Testis (tissue), 2 donors: ENCODE data around the gene FIBCD1.

Experiments used
- CTCF ChIP-seq, 3 experiments: fragments of 450-650 bp in 2 of 3; fragments of 200-600 bp in 1 of 3; sonication (generic) in 1 of 3; IDR thresholded peaks; one replicate each; pipeline ENCODE4 v1.5.1; 2016 to 2019; ENCODE audit warnings: antibody characterized with exemption in 3 of 3, mild to moderate bottlenecking in 2 of 3, moderate library complexity in 1 of 3
- POLR2A ChIP-seq: fragments of 450-650 bp; IDR thresholded peaks from one replicate; pipeline ENCODE4 v1.6.1; 2017; ENCODE audit warnings: antibody characterized with exemption, mild to moderate bottlenecking, moderate library complexity

GRCh38 chr9:130963916-130964315 lies 24.9 kb upstream of the FIBCD1 start:
- TF ChIP-seq POLR2A, result no peak
- no peak for TF ChIP-seq CTCF (IDR thresholded peaks at IDR 0.05)
